IMR-90 (cell line): ENCODE results near the gene ZSCAN16. TPM values are rescaled to one million over a fixed set of nuclear protein-coding genes. Genes with fewer than 3 reads are reported as not detected.
"Not testable (repeated sequence)": the region's sequence is repeated elsewhere in the genome, so short reads cannot be mapped to it uniquely, and the experiment has no call there.

Experiments used
- ATAC-seq: fragments of 200-7000 bp; cut with Tn5 transposase; 2 replicates; pipeline ENCODE4 v1.9.1; 2020; ENCODE audit warnings: low read depth, mild to moderate bottlenecking, moderate library complexity
- BruUV-seq: library from RNA; stranded (reverse); fragments of 400-500 nt; replicated peaks from 2 replicates; lab custom pipeline; 2021; lab: Mats Ljungman, UMichigan
- CTCF ChIA-PET: fragments of 300-600 bp; formaldehyde crosslinking; extraction: SDS; loops from one replicate; lab custom pipeline; 2021; ENCODE audit warnings: antibody characterized with exemption; lab: Yijun Ruan, JAX
- POLR2A ChIA-PET: fragments of 300-600 bp; sonication (Branson Sonifier 250); formaldehyde crosslinking; loops from one replicate; lab custom pipeline; 2022; ENCODE audit warnings: antibody characterized with exemption; ENCODE audit not compliant: unreplicated experiment; lab: Charles Lee
- DNase-seq: peaks from one replicate; pipeline ENCODE4 v3.0.0; 2013
- H2AFZ ChIP-seq: replicated peaks from 2 replicates; pipeline ENCODE3; 2013; ENCODE audit warnings: low read length, mild to moderate bottlenecking; ENCODE audit not compliant: poor library complexity
- H2AK5ac ChIP-seq: 2 replicates; pipeline ENCODE4 v1.6.1; 2013; ENCODE audit warnings: low read depth, low read length, inconsistent platforms
- H2AK9ac ChIP-seq: replicated peaks from 2 replicates; pipeline ENCODE3; 2013; ENCODE audit warnings: mild to moderate bottlenecking, low read depth, low read length, moderate library complexity; ENCODE audit not compliant: poor library complexity
- H2BK120ac ChIP-seq: 2 replicates; pipeline ENCODE4 v1.6.1; 2013; ENCODE audit warnings: low read depth, low read length, inconsistent platforms
- H2BK15ac ChIP-seq: 3 replicates; pipeline ENCODE4 v1.6.1; 2013; ENCODE audit warnings: low read depth, low read length, inconsistent platforms
- H2BK20ac ChIP-seq: 2 replicates; pipeline ENCODE4 v1.6.1; 2013; ENCODE audit warnings: low read depth, mild to moderate bottlenecking, inconsistent platforms, low read length, moderate library complexity
- H2BK5ac ChIP-seq: 2 replicates; pipeline ENCODE4 v1.6.1; 2013; ENCODE audit warnings: mild to moderate bottlenecking, low read depth, low read length, inconsistent platforms; ENCODE audit not compliant: poor library complexity, severe bottlenecking
- H3K14ac ChIP-seq: replicated peaks from 2 replicates; pipeline ENCODE4 v1.6.1; 2013; ENCODE audit warnings: low read depth, low read length, inconsistent platforms
- H3K18ac ChIP-seq: 2 replicates; pipeline ENCODE4 v1.6.1; 2013; ENCODE audit warnings: low read depth, low read length, control low read depth
- H3K23ac ChIP-seq: 2 replicates; pipeline ENCODE4 v1.6.1; 2013; ENCODE audit warnings: low read depth, low read length, inconsistent platforms
- H3K27ac ChIP-seq: 2 replicates; pipeline ENCODE4 v1.5.1; 2013; ENCODE audit warnings: mild to moderate bottlenecking, control low read depth, low read length; ENCODE audit not compliant: insufficient read depth
- H3K27me3 ChIP-seq: 2 replicates; pipeline ENCODE4 v1.6.1; 2013; ENCODE audit warnings: low read length; ENCODE audit not compliant: control insufficient read depth, insufficient read depth
- H3K36me3 ChIP-seq: 2 replicates; pipeline ENCODE4 v1.6.1; 2013; ENCODE audit warnings: low read length, mixed read lengths; ENCODE audit not compliant: control insufficient read depth, insufficient read depth
- H3K4ac ChIP-seq: 2 replicates; pipeline ENCODE4 v1.6.1; 2013; ENCODE audit warnings: low read depth, low read length, inconsistent platforms
- H3K4me1 ChIP-seq: 2 replicates; pipeline ENCODE4 v1.6.1; 2013; ENCODE audit warnings: low read length, mixed read lengths; ENCODE audit not compliant: control insufficient read depth, insufficient read depth
- H3K4me2 ChIP-seq: 2 replicates; pipeline ENCODE4 v1.6.1; 2013; ENCODE audit warnings: low read depth, mild to moderate bottlenecking, control low read depth, low read length, moderate library complexity
- H3K4me3 ChIP-seq: 2 replicates; pipeline ENCODE4 v1.5.1; 2013; ENCODE audit warnings: low read depth, mild to moderate bottlenecking, control low read depth, low read length, moderate library complexity; ENCODE audit not compliant: insufficient read depth
- H3K56ac ChIP-seq: 2 replicates; pipeline ENCODE4 v1.6.1; 2013; ENCODE audit warnings: low read length, inconsistent platforms; ENCODE audit not compliant: insufficient read depth; ENCODE audit errors: extremely low read depth
- H3K79me1 ChIP-seq, 2 experiments: 2 replicates each; pipeline ENCODE4 v1.6.1; 2013; ENCODE audit warnings: low read length in 2 of 2, inconsistent platforms in 1 of 2, low read depth in 1 of 2
- H3K9ac ChIP-seq: 2 replicates; pipeline ENCODE4 v1.6.1; 2013; ENCODE audit warnings: low read depth, low read length, control low read depth
- H3K9me1 ChIP-seq: 2 replicates; pipeline ENCODE4 v1.6.1; 2013; ENCODE audit warnings: low read length, inconsistent platforms; ENCODE audit not compliant: insufficient read depth
- H3K9me3 ChIP-seq: 2 replicates; pipeline ENCODE4 v1.6.1; 2013; ENCODE audit warnings: low read length; ENCODE audit not compliant: control insufficient read depth, insufficient read depth
- H4K20me1 ChIP-seq: 2 replicates; pipeline ENCODE4 v1.6.1; 2013; ENCODE audit warnings: low read length, inconsistent platforms; ENCODE audit not compliant: insufficient read depth
- H4K5ac ChIP-seq: 2 replicates; pipeline ENCODE4 v1.6.1; 2013; ENCODE audit warnings: mild to moderate bottlenecking, low read depth, low read length, control low read depth
- H4K8ac ChIP-seq, 2 experiments: 2 replicates each; pipeline ENCODE4 v1.6.1; 2013; ENCODE audit warnings: low read depth in 2 of 2, low read length in 2 of 2, control low read depth in 1 of 2, inconsistent platforms in 1 of 2
- H4K91ac ChIP-seq: 2 replicates; pipeline ENCODE4 v1.6.1; 2013; ENCODE audit warnings: low read depth, low read length, inconsistent platforms; ENCODE audit not compliant: insufficient read depth
- WGBS, 2 experiments: methylation state at CpG; one replicate each; pipeline versions ENCODE4 v1.1.5 to v1.1.7; 2013; ENCODE audit warnings: missing lambda C conversion rate in 2 of 2; ENCODE audit not compliant: insufficient read length in 1 of 2; ENCODE audit errors: extremely low coverage in 2 of 2; 5-methylcytosine and 5-hydroxymethylcytosine counted together
- dilution Hi-C: fragments of 300-500 bp; cut with HindIII; formaldehyde crosslinking; loops from one replicate; pipeline ENCODE4 v1.14.3; 2018; ENCODE audit warnings: low sequenced_read_pairs; ENCODE audit not compliant: unreplicated experiment
- in situ Hi-C: fragments of 300-500 bp; cut with MboI; formaldehyde crosslinking; loops from 3 replicates; pipeline ENCODE4 v1.14.3; 2019; ENCODE audit warnings: low sequenced_read_pairs, inconsistent platforms, mixed read lengths
- intact Hi-C: fragments of 100-400 bp; cut with micrococcal nuclease; formaldehyde crosslinking; loops from 2 replicates; pipeline ENCODE4 v1.10.0; 2022
- polyA plus RNA-seq, 3 experiments: library from polyadenylated mRNA; depleted of rRNA; stranded (reverse); fragments of >200 nt; gene quantifications; 2 replicates each; pipeline ENCODE4 v1.2.3, GENCODE V29; 2012; ENCODE audit warnings: low replicate concordance in 1 of 3
- total RNA-seq: library from RNA; depleted of rRNA; stranded (reverse); fragments of >200 nt; gene quantifications from 2 replicates; pipeline ENCODE4 v1.2.3, GENCODE V29; 2012

Gene ZSCAN16
- total and polyA plus RNA-seq, 2 of the 4 experiments (the other 2 are of a cell fraction): 1.8 to 3.0 TPM

- H3K9me3 ChIP-seq, H3K27ac ChIP-seq, H3K4me2 ChIP-seq, H2BK20ac ChIP-seq, H2AK5ac ChIP-seq, H4K5ac ChIP-seq, H3K56ac ChIP-seq, H4K91ac ChIP-seq, H4K20me1 ChIP-seq, H3K4ac ChIP-seq, H3K18ac ChIP-seq, H3K27me3 ChIP-seq, H2BK120ac ChIP-seq, in situ Hi-C loops, DNase-seq, dilution Hi-C loops, H3K79me1 ChIP-seq, POLR2A ChIA-PET, H3K4me3 ChIP-seq, H3K9me1 ChIP-seq, H3K23ac ChIP-seq, H3K9ac ChIP-seq, H2BK5ac ChIP-seq, H2BK15ac ChIP-seq, H3K36me3 ChIP-seq, H4K8ac ChIP-seq, CTCF ChIA-PET, H3K4me1 ChIP-seq, intact Hi-C loops, H3K14ac ChIP-seq, BruUV-seq, ATAC-seq, H2AK9ac ChIP-seq, H2AFZ ChIP-seq: not testable (repeated sequence)
- WGBS, 2 experiments: no CpG with 5 or more reads among the region's 7 CpGs
Measured at GRCh38 chr6:28102222-28102621, 22.2 kb upstream of the ZSCAN16 start.

DNA sequence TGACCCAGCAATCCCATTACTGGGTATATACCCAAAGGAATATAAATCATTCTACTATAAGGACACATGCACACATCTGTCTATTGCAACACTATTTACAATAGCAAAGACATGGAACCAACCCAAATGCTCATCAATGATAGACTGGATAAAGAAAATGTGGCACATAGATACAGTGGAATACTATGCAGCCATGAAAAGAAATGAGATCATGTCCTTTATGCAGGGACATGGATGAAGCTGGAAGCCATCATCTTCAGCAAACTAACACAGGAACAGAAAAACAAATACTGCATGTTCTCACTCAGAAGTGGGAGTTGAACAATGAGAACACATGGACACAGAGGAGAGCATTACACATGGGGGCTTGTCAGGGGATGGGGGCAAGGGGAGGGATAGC lies 21.7 kb upstream of the ZSCAN16 start:
- intact Hi-C loops, in situ Hi-C loops: not testable (repeated sequence)

More for the DNA sequence above, 21.7 kb upstream of the ZSCAN16 start:
- H2BK20ac ChIP-seq, H2AK9ac ChIP-seq, H3K9me1 ChIP-seq, ATAC-seq, H2AFZ ChIP-seq, H3K18ac ChIP-seq, H4K91ac ChIP-seq, H3K4ac ChIP-seq, H3K14ac ChIP-seq, H2AK5ac ChIP-seq, H3K4me1 ChIP-seq, dilution Hi-C loops, H2BK120ac ChIP-seq, H4K20me1 ChIP-seq, H3K79me1 ChIP-seq, H3K4me3 ChIP-seq, H4K8ac ChIP-seq, POLR2A ChIA-PET, H3K23ac ChIP-seq, BruUV-seq, H3K9me3 ChIP-seq, H2BK15ac ChIP-seq, H3K36me3 ChIP-seq, CTCF ChIA-PET, H3K9ac ChIP-seq, H3K27ac ChIP-seq, DNase-seq, H4K5ac ChIP-seq, H2BK5ac ChIP-seq, H3K56ac ChIP-seq, H3K27me3 ChIP-seq, H3K4me2 ChIP-seq: not testable (repeated sequence)
